Measurements from ENCODE around the gene ZNF362.
"Not testable (repeated sequence)": the region's sequence is repeated elsewhere in the genome, so short reads cannot be mapped to it uniquely, and the experiment has no call there.

The ZNF362 gene, protein sequence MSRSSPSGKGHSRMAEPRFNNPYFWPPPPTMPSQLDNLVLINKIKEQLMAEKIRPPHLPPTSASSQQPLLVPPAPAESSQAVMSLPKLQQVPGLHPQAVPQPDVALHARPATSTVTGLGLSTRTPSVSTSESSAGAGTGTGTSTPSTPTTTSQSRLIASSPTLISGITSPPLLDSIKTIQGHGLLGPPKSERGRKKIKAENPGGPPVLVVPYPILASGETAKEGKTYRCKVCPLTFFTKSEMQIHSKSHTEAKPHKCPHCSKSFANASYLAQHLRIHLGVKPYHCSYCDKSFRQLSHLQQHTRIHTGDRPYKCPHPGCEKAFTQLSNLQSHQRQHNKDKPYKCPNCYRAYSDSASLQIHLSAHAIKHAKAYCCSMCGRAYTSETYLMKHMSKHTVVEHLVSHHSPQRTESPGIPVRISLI

DNA sequence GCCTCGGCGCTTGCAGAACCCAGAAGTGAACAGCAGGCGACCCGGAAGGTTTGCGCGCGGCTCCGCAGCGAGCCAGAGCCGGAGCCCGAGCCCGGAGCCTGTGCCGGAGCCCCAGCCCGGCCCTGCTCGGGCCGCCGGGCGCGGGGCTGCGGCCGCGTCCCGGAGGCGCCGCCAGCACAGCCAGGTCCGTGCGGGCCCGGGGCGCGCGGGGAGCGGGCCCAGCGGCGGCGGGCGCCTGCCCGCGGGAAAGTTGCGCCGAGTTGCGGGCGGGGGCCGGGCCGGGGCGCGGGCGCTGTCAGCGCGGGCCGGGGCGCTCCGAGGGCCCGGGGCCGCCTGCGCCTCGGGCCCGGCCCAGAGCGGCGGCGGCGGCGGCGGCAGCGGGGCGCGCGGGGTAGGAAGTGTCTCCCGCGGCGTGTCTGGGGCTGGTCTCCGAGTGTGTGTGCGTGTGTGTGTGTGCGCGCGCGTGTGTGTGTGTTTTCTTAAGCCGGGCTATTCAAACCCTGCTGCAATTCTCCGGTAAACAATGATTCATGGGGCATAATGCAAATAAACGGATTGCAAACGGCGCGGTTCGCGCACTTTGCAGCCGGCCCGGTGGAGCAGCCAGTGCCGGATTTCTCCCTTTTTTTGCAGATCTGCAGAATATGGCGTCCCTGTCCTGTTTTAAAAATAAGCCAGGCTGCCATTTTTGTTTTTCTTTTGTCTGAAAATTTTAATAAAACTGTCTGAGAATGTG lies at the start of gene ZNF362:
ZNF362 (plus strand) TSS at position 22 of the 736 bp plus-strand sequence. CDS start 14,083 bp downstream, outside the sequence.
- DNase-seq: peak; percentile 65

DNA sequence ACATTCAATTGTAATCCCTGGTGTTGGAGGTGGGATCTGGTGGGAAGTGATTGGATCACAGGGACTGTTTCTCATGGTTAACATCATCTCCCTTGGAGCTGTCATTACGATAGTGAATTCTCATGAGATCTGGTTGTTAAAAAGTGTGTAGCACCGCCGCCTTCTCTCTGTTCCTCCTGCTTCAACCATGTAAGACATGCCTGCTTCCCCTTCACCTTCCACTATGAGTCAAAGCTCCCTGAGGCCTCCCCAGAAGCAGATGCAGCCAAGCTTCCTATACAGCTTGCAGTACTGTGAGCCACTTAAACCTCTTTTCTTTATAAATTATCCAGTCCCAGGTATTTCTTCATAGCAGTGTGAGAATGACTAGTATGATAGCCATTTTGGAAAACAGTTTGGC lies 44.3 kb upstream of the ZNF362 start:
- no peak for DNase-seq

DNA sequence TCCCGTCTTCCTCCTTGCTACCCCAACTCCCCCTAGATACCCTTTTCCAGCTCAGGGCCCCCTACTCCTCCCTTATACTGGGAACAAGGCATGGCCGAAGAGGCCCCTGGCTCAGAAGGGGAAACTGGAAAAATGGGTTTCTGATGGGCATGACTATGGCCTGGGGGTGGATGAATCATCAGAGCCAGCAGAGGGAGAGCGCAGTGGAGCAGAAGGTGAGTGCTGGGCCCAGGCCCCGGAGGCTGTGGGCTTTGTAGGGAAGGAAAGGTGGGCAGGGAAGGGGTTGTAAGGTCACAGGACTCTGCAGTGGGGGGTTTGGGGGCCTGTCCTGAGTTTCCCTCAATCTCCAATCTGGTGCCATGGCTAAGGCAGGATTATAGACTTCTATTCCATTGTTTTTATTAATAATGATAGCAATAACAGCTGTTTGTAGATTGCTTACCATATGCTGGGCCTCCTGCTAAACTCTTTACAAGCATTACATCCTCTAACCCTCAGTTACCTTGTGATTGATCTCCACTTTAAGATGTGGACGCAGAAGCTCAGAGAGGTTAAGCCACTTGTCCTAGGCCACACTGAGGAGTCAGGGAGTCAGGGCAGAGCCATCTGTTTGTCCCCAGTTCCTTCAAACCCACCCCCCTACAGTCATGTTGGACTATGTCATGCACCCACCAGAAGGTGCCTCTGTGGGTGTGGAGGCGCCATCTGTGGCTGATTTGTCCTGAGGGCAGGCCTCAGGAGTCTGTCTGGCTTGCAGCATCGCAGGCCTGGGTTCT lies 36.2 kb upstream of the ZNF362 start:
- DNase-seq: no peak

GRCh38 chr1:33220676-33221384 lies 35.5 kb upstream of the ZNF362 start:
- no peak for DNase-seq

GRCh38 chr1:33221385-33221758 lies 34.9 kb upstream of the ZNF362 start:
- no peak for DNase-seq

DNA sequence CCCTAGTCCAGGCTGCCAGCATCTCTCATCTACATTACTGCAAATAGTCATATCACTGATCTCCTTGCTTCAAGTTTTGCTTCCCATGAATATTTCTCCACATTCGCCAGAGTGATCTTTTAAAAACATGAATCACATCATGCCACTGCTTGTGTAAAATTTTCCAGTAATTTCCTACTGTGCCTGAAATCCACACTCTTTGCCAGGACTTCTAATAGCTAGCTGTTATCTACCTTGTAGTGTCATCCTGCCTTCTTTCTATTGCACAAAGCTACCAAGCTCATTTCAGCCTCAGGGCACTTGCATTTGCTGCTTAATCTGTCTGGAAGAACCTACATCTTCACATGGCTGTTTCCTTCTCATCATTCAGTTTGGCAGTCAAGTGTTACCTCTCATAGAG lies 33.9 kb upstream of the ZNF362 start:
- no peak for DNase-seq

DNA sequence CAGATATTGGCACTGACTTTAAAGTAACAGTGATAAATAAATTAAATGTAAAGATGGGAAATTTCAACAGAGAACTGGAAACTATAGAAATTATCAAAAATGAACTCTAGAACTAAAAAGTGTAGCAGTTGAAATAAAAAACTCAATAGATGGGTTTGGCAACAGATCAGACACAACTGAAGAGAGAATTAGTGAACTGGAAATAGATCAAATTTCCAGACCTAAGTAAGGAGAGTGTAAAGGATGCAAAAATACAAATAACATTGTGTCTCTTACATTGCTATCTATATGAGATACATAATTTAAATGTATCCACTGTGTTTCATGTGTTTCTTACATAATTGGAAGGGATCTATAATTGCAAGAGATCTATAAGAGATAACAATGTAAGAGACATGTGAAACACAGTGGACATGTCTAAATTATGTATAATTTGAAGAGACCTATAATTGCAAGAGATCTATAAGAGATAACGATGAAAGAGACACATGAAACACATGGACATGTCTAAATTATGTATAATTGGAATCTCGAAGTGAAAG lies 32.1 kb upstream of the ZNF362 start:
- no peak for DNase-seq

DNA sequence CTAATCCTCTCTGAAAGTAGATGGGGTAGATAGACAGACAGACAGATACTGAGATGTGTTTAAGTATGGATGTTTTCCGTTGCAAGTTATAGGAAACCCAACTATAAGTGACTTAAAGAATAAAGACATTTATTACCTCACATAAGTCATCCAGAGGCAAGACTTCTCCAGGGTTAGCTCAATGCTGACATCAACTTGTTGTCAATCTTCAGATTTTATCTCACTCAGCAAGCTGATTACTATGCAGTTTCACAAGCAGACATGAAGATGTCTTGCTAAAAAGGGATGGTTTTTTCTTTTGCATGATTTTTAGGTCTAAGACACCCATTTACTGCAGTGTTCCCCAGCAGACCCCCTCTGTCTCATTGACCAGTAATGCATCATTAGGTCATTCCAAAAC lies 30.7 kb upstream of the ZNF362 start:
- no peak for DNase-seq

DNA sequence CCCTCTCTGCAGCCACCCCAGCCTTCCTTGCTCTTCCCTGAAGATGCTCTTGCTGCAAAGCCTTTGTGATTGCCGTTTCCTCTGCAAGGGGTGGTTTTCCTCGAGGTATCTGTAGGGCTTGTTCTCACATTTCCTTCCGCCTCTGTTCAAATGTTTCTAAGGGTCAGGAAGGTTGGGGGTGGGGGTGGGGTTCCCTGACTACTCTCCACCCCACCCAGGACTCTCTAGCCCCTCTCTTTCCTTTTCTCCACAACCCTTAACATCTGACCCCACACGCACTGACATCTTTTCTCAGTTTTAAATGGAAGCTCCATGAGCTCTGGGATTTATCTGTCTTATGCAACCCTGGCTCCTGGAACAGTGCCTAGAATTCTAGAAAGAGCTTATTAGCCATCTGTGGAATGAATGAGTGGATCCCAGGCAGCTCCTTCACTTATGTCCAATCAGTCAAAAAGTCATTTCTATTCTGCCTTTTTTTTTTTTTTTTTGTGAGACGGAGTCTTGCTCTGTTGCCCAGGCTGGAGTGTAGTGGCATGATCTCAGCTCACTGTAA lies 27.3 kb upstream of the ZNF362 start:
- DNase-seq: no peak

- DNase-seq: no peak
These were observed 25.1 kb upstream of the ZNF362 start for GRCh38 chr1:33231166-33231565.

- no peak for DNase-seq
These were observed 23.6 kb upstream of the ZNF362 start for GRCh38 chr1:33232716-33233115.

GRCh38 chr1:33234131-33234530 lies 22.2 kb upstream of the ZNF362 start:
- no peak for DNase-seq

DNA sequence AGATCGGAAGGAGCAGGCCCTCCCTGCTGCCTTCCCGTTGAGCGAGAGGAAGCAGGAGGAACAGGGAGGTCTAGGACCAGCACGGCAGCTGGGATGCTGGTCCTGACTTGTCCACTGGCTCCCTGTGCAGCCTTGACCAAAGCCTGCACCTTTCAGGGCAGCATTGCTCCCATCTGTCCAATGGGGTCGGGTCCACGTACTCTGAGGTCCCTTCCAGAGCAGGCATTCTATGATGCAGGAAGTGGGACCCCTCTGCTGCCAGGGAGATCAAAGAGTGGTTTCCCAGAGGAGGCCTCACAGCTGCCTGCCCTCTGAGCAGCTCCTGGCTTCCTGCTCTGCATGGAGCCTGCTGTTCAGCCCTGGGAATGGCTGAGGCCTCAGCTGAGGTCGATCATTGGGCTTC lies 21.7 kb upstream of the ZNF362 start:
- DNase-seq: no peak

- no peak for DNase-seq
These were observed 20.8 kb upstream of the ZNF362 start for GRCh38 chr1:33235521-33235920.

DNA sequence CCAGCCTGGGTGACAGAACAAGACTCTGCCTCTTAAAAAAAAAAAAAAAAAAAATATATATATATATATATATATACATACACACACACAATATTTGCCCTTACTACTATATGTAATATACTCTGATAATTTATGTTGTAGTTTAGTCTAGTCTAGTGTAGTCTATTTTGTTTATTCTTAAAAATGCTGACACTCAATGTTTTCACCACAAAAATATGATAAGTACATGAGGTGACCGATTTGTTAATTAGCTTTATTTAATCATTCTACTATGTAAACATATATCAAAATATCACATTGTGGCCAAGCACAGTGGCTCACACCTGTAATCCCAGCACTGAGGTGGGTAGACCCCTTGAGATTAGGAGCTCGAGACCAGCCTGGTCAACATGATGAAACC lies 19.8 kb upstream of the ZNF362 start:
- no peak for DNase-seq

GRCh38 chr1:33237579-33237978 lies 18.7 kb upstream of the ZNF362 start:
- DNase-seq: peak; percentile 22

DNA sequence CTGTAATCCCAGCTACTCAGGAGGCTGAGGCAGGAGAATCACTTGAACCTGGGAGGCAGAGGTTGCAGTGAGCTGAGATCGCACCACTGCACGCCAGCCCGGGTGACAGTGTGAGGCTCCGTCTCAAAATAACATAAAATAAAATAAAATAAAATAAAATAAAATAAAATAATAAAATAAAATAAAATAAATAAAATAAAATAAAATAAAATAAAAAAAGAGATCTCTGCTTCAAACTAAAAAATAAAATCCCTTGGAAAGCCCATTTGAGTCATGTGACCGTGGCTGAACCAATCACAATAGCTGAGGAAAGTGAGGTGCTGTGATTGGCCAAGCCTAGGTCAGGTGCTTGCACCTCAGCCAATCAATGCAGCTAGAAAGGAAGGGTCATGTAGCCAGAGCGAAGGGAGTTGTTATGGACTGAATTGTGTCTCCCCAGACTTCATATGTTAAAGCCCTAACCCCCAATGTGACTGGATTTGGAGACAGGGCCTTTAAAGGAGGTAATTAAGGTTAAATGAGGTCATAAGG lies 18.0 kb upstream of the ZNF362 start:
- DNase-seq: peak; percentile 34

DNA sequence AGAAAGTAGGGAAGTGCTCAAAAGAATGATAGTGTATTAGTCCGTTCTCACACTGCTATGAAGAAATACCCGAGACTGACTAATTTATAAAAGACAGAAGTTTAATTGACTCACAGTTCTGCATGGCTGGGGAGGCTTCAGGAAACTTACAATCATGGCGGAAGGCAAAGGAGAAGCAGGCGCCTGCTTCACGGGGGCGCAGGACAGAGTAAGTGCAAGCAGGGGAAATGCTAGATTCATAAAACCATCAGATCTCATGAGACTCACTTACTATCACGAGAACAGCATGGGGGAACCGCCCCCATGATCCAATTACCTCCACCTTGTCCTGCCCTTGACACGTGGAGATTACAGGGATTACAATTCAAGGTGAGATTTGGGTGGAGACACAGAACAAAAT lies 16.9 kb upstream of the ZNF362 start:
- DNase-seq: not testable (repeated sequence)

DNA sequence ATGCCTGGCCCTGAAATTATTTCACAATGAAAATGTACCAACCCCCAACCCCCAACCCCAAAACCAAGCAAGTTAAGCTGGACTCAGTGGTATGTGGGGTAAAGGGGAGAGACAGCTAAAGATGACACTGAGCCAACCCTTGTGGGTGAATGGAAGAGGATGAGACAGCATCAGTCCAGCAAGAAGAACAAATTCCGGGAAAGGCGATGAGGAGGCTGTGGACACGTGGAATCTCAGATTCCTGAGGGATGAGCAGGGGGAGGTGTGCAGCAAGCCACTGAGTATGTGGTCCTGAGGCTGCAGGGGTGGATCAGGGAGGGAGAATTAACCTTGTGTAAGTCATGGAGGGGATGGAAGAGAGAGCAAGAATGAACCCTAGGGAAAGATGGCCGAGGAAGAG lies 14.4 kb upstream of the ZNF362 start:
- DNase-seq: no peak

DNA sequence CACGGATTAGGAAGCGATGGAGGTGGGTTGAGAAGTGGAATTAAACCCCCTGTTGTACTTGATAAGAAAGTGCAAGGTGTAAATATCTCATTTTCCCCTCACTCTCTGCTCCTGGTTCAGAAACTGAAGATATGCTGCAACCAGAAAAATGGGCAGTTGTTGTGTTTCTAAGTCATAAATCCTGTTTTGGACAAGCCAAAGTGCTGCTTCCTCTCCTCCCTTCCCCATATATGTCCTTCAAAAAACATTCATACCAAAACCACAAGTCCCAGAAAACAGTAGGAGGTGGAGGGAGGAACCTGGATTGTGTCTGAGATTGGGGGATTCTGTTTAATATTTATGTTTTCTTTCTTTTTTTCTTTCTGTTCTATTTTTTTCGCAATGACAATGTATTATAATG lies 13.6 kb upstream of the ZNF362 start:
- no peak for DNase-seq

DNA sequence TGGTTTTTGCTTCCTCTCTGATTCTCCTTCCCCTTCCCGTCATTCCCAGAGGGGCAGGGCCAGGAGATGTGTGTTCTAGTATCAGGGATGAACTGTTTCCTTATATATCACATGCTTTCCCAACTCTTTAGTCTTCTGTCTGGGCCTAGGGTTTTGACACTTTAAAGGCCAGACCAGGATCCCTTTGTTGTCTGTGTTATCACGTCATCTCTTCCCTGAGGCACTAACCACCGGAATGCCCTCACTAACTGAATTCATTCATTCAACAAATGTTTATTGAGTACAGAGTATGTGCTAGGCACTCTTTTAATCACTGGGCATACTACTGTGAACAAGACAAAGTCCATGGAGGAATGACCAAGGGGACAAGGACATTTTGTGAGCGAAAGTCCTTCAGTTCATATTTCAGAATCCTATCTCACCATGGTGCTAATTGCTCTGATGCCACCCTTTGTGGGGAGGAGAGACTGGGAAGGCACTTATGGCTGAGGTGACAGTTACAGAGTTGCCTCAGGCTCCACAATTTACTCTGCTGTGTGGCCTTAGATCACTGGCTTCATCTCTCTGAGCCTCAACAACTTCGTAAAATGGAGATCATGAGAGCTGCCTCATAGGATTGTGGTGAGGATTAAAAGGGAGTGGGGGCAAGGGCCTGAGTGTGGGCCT lies 12.0 kb upstream of the ZNF362 start:
- no peak for DNase-seq

GRCh38 chr1:33244809-33245186 lies 11.5 kb upstream of the ZNF362 start:
- DNase-seq: no peak
